Measurements from ENCODE around the gene ITGA4.
"Not testable (repeated sequence)": the region's sequence is repeated elsewhere in the genome, so short reads cannot be mapped to it uniquely, and the experiment has no call there.

DNA sequence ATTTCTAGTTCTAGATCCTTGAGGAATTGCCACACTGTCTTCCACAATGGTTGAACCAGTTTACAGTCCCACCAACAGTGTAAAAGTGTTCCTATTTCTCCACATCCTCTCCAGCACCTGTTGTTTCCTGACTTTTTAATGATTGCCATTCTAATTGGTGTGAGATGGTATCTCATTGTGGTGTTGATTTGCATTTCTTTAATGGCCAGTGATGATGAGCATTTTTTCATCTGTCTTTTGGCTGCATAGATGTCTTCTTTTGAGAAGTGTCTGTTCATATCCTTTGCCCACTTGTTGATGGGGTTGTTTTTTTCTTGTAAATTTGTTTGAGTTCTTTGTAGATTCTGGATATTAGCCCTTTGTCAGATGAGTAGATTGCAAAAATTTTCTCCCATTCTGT lies 7.9 kb upstream of the ITGA4 start:
- TF ChIP-seq, protein P1, sequence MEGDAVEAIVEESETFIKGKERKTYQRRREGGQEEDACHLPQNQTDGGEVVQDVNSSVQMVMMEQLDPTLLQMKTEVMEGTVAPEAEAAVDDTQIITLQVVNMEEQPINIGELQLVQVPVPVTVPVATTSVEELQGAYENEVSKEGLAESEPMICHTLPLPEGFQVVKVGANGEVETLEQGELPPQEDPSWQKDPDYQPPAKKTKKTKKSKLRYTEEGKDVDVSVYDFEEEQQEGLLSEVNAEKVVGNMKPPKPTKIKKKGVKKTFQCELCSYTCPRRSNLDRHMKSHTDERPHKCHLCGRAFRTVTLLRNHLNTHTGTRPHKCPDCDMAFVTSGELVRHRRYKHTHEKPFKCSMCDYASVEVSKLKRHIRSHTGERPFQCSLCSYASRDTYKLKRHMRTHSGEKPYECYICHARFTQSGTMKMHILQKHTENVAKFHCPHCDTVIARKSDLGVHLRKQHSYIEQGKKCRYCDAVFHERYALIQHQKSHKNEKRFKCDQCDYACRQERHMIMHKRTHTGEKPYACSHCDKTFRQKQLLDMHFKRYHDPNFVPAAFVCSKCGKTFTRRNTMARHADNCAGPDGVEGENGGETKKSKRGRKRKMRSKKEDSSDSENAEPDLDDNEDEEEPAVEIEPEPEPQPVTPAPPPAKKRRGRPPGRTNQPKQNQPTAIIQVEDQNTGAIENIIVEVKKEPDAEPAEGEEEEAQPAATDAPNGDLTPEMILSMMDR (conservative IDR thresholded peaks at IDR 0.05; ENCODE audit: low read depth, low read length) = not testable (repeated sequence)
- TF ChIP-seq EZH2 (IDR thresholded peaks at IDR 0.05; ENCODE audit: borderline replicate concordance, low read depth, low read length, poor library complexity, severe bottlenecking) = not testable (repeated sequence)

Measured in A673 (cell line).